Forelimb muscle (tissue), 1 donor: ENCODE results near the gene TAF1C. TPM values are rescaled to one million over a fixed set of nuclear protein-coding genes. Genes with fewer than 3 reads are reported as not detected.

ENCODE experiments used
- DNase-seq: peaks from one replicate; pipeline ENCODE4 v3.0.0-alpha.2; 2013; ENCODE audit warnings: low read depth
- polyA plus RNA-seq: library from polyadenylated mRNA; unstranded; fragments of 120-200 nt; gene quantifications from one replicate; pipeline ENCODE4 v1.2.1, GENCODE V29; 2013; ENCODE audit not compliant: insufficient read length

Gene TAF1C
- polyA plus RNA-seq, 1 donor = 26.1 TPM

- DNase-seq = no peak
These were observed 25.8 kb downstream of the TAF1C start for GRCh38 chr16:84161037-84161436.

- no peak for DNase-seq
These were observed 27.1 kb downstream of the TAF1C start for GRCh38 chr16:84159800-84160199.

- DNase-seq = no peak
These were observed 27.9 kb downstream of the TAF1C start for GRCh38 chr16:84159007-84159406.

- DNase-seq = no peak
These were observed 30.5 kb downstream of the TAF1C start for GRCh38 chr16:84156342-84156784.

GRCh38 chr16:84155771-84156170 lies 31.1 kb downstream of the TAF1C start:
- no peak for DNase-seq

GRCh38 chr16:84155226-84155625 lies 31.6 kb downstream of the TAF1C start:
- no peak for DNase-seq

GRCh38 chr16:84153660-84154214 lies 33.1 kb downstream of the TAF1C start:
- DNase-seq = no peak

GRCh38 chr16:84150926-84151325 lies 35.9 kb downstream of the TAF1C start:
- DNase-seq = no peak

GRCh38 chr16:84144859-84145639 lies 41.8 kb downstream of the TAF1C start, which contains the start of the genes DNAAF1 and HSDL1:
Gene DNAAF1, plus strand, starts transcription at chr16:84145308. Its CDS starts 133 bp downstream, at chr16:84145441.
Gene HSDL1, minus strand, starts transcription at chr16:84145177. Its CDS starts 13,856 bp downstream, at chr16:84131321.
- DNase-seq = peak; percentile 51

GRCh38 chr16:84144209-84144858 lies 42.5 kb downstream of the TAF1C start:
- no peak for DNase-seq

- no peak for DNase-seq
These were observed 43.1 kb downstream of the TAF1C start for GRCh38 chr16:84143784-84144199.

- no peak for DNase-seq
These were observed 43.8 kb downstream of the TAF1C start for GRCh38 chr16:84143081-84143480.

GRCh38 chr16:84141143-84141670 lies 45.6 kb downstream of the TAF1C start:
- no peak for DNase-seq

GRCh38 chr16:84139628-84140258 lies 47.1 kb downstream of the TAF1C start:
- DNase-seq = no peak

- DNase-seq = no peak
These were observed 47.8 kb downstream of the TAF1C start for GRCh38 chr16:84138824-84139627.

- DNase-seq = no peak
These were observed 48.4 kb downstream of the TAF1C start for GRCh38 chr16:84138500-84138823.

GRCh38 chr16:84137769-84138357 lies 49.0 kb downstream of the TAF1C start:
- DNase-seq = no peak

GRCh38 chr16:84137287-84137686 lies 49.6 kb downstream of the TAF1C start:
- DNase-seq = no peak

GRCh38 chr16:84136331-84137125 lies 50.3 kb downstream of the TAF1C start:
- DNase-seq = no peak
